ENCODE results near the gene LRRC75A. TPM values are rescaled to one million over a fixed set of nuclear protein-coding genes. Genes with fewer than 3 reads are reported as not detected.

LRRC75A gene
- total RNA-seq, 1 experiment from 2014 or later = 15.8 TPM

- TF ChIP-seq EZH2 (IDR thresholded peaks at IDR 0.05; ENCODE audit: low read depth) (no peak), CTCF (conservative IDR thresholded peaks at IDR 0.05) (no peak)
- no peak overlapping the region for H3K27ac ChIP-seq
- H3K4me3 ChIP-seq = no peak overlapping the region
- no peaks in the 10 kb centered on the region for H3K9me2 ChIP-seq (ENCODE audit: insufficient read depth)
- peaks cover 10% of the 10 kb centered on the region for H3K4me1 ChIP-seq (replicated peaks; ENCODE audit: insufficient read depth)
- DNase-seq = no peak
- no peaks in the 10 kb centered on the region for H4K20me1 ChIP-seq (ENCODE audit: insufficient read depth)
- H3F3A ChIP-seq (ENCODE audit: insufficient read depth, low read depth) = no peaks in the 10 kb centered on the region
- no peak overlapping the region for H3K4me2 ChIP-seq
- ChIA-PET CTCF (no interaction called here), POLR2A (ENCODE audit: unreplicated experiment) (interaction anchor here (0.6 kb wide), 1 partner anchor 81 kb away, joined by 3 read pairs; the partner anchor contains the start of gene UBB)
- H3K79me2 ChIP-seq (ENCODE audit: low read depth) = no peaks in the 10 kb centered on the region
- intact Hi-C loops (cut with micrococcal nuclease; ENCODE audit: unreplicated experiment) = loop anchor here (2.0 kb wide), 1 partner anchor 59 kb away; no protein-coding TSS in a partner anchor
- no TSS peak for BruUV-seq (replicated peaks)
- H3K36me3 ChIP-seq (ENCODE audit: low read depth) = no peaks in the 10 kb centered on the region
- H3K9me3 ChIP-seq (ENCODE audit: insufficient read depth, low read depth) = no peaks in the 10 kb centered on the region
- H3K27me3 ChIP-seq (ENCODE audit: insufficient read depth, low read depth) = no peaks in the 10 kb centered on the region
- no peak overlapping the region for H2AFZ ChIP-seq
Measured at GRCh38 chr17:16462070-16462864, 29.7 kb downstream of the LRRC75A start.

- H3K4me2 ChIP-seq = no peak overlapping the region
- H3K4me1 ChIP-seq (replicated peaks; ENCODE audit: insufficient read depth) = peaks cover 10% of the 10 kb centered on the region
- intact Hi-C loops (cut with micrococcal nuclease; ENCODE audit: unreplicated experiment) = loop anchor here (2.0 kb wide), 1 partner anchor 25 kb away; no protein-coding TSS in a partner anchor
- BruUV-seq (replicated peaks) = no TSS peak
- CTCF ChIA-PET = interaction anchor here (0.5 kb wide), 1 partner anchor 75 kb away, joined by 3 read pairs; no protein-coding TSS in a partner anchor
- no peak overlapping the region for H3K4me3 ChIP-seq
- H3F3A ChIP-seq (ENCODE audit: insufficient read depth, low read depth) = no peaks in the 10 kb centered on the region
- H3K27ac ChIP-seq = no peak overlapping the region
- no peaks in the 10 kb centered on the region for H3K9me2 ChIP-seq (ENCODE audit: insufficient read depth)
- no peaks in the 10 kb centered on the region for H3K27me3 ChIP-seq (ENCODE audit: insufficient read depth, low read depth)
- no peaks in the 10 kb centered on the region for H4K20me1 ChIP-seq (ENCODE audit: insufficient read depth)
- no peak overlapping the region for H2AFZ ChIP-seq
- H3K9me3 ChIP-seq (ENCODE audit: insufficient read depth, low read depth) = no peaks in the 10 kb centered on the region
- POLR2A ChIA-PET (ENCODE audit: unreplicated experiment) = no interaction called here
- DNase-seq = no peak
- no peaks in the 10 kb centered on the region for H3K36me3 ChIP-seq (ENCODE audit: low read depth)
- no peak for TF ChIP-seq EZH2 (IDR thresholded peaks at IDR 0.05; ENCODE audit: low read depth)
- TF ChIP-seq CTCF (conservative IDR thresholded peaks at IDR 0.05) = no peak
- H3K79me2 ChIP-seq (ENCODE audit: low read depth) = no peaks in the 10 kb centered on the region
Measured at GRCh38 chr17:16461606-16461866, 30.5 kb downstream of the LRRC75A start.

GRCh38 chr17:16460796-16461605 lies 31.0 kb downstream of the LRRC75A start:
- CTCF ChIA-PET = interaction anchor here (0.5 to 0.6 kb wide), 2 partner anchors 57 to 76 kb away, joined by 3 read pairs; no protein-coding TSS in a partner anchor

More at GRCh38 chr17:16460796-16461605, 31.0 kb downstream of the LRRC75A start:
- Histone ChIP-seq H3K4me3 (no peak overlapping the region), H3K27me3 (ENCODE audit: insufficient read depth, low read depth) (no peaks in the 10 kb centered on the region), H3K4me2 (no peak overlapping the region), H3K36me3 (ENCODE audit: low read depth) (no peaks in the 10 kb centered on the region), H3K9me2 (ENCODE audit: insufficient read depth) (no peaks in the 10 kb centered on the region), H3K79me2 (ENCODE audit: low read depth) (no peaks in the 10 kb centered on the region), H3F3A (ENCODE audit: insufficient read depth, low read depth) (no peaks in the 10 kb centered on the region), H3K27ac (no peak overlapping the region), H3K4me1 (replicated peaks; ENCODE audit: insufficient read depth) (peaks cover 10% of the 10 kb centered on the region), H3K9me3 (ENCODE audit: insufficient read depth, low read depth) (no peaks in the 10 kb centered on the region), H2AFZ (no peak overlapping the region), H4K20me1 (ENCODE audit: insufficient read depth) (no peaks in the 10 kb centered on the region)
- intact Hi-C loops (cut with micrococcal nuclease; ENCODE audit: unreplicated experiment) = loop anchor here (2.0 kb wide), 1 partner anchor 26 kb away; no protein-coding TSS in a partner anchor
- TF ChIP-seq CTCF (conservative IDR thresholded peaks at IDR 0.05) (no peak), EZH2 (IDR thresholded peaks at IDR 0.05; ENCODE audit: low read depth) (no peak)
- BruUV-seq (replicated peaks) = no TSS peak
- POLR2A ChIA-PET (ENCODE audit: unreplicated experiment) = no interaction called here
- no peak for DNase-seq
